HG02642 (cell line): ENCODE data around the gene HES2.
A peak's percentile ranks its signal among the peaks of the same experiment; 100 is the strongest.
"Not testable (repeated sequence)": the region's sequence is repeated elsewhere in the genome, so short reads cannot be mapped to it uniquely, and the experiment has no call there.

Source experiments
- ATAC-seq: cut with Tn5 transposase; IDR thresholded peaks from one replicate; pipeline ENCODE4 v1.9.1; 2021; ENCODE audit warnings: mild to moderate bottlenecking; ENCODE audit not compliant: unreplicated experiment, poor library complexity

Gene HES2

DNA sequence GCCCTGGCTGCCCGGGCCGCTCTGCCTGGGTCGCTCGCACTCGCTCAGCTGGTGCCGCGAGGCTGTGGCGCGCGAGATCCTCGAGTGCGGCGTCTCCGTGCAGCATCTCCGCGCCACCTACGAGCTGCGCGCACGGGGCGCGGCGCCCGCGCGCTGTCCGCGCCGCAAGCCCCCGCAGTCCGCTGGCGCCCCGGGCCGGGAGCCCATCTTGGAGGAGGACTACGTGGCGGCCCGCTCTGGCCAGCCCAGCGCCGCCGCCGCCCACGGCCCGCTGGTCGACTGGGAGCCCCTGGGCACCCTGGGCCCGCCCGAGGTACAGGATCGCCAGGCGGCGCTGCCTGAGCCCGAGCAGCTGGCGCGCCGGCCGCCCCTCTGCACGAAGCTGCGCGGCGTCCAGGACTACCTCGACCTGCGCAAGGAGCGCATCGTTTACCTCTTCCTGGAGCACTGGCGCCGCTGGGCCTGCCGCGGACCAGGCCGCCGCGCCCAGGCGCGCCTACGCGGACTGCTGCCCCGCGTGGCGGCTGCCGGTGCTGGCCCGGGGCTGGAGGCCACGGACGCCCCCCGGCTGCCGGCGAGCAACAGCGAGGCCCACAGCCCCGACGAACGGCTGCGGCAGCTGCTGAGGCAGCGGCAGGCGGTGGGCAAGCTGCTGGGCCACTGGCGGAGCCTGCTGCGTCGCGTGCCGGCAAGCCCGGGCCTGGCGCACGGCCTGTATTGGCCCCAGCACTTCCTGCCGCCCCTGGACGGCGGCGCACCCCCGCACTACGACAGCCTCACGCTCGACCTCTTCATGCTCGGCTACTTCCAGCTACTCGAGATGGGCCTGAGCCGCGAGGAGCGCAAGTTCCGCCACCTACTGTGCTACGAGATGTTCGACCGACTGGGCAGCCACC is 35.4 kb upstream of the HES2 start:
- no peak for ATAC-seq

DNA sequence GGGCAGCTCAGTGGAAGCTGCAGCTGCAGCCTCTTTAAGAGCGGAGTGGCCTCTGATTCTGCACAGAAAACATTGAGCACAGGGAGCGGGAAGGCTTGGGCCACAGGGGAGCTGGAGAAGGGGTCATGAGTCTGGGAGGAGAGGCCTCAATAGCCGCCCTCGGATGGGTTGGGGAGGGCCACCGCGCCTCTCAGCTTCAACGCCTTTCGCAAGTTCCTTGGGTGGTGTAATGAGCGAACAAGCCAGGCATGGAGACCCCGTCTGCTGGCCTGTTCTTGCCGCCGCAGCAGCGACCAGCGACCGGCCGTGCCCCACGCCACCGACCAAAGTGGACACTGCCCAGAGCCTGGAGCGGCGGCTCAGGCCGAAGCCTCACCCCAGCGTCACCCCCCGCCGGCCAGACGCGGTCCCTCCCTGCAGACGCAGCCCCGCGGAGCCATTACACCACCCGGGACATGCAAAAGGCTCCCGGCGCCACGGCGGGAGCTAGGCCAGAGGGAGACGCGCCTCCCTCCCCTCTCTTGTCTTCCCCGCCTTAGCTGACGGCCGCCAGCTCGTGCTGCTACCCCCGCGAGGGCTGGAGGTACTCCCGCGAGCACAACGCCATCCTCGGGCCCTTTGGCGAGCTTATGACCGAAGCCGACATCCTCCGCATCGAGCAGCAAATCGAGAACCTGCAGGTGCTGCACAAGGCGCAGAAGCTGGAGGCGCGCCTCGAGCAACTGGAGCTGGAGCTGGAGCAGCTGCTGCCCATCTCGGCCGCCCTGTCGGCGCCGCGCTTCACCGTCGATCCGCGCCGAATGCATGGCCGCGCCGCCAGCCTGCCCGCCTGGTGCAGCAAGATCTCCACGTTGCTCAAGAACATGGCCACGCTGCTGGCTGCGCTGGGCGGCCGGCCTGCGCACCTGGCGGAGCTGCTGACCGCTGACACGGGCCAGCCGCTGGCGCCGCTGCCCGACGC is 34.5 kb upstream of the HES2 start:
- ATAC-seq = not testable (repeated sequence)

DNA sequence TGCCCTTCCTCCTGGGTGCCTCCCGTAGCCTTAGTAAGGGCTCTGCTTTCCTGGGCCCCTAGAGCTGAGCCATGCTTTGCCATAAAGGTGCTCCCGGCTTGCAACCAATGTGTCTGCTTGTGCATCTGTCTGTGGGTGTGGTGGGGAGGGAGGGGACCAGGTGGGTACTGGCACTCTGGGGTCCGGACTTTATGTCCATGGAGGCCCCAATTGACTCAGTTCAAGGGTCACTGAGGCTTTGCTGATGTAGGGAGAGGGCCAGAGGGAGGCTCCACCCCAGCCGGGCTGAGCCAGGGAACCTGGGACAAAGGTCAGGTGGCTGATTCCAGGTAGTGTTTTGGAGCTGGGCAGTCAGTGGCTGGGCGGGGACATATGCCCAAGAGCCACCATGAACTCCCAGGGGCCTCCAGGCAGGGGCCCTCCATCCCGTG is 31.2 kb upstream of the HES2 start:
- ATAC-seq = no peak

DNA sequence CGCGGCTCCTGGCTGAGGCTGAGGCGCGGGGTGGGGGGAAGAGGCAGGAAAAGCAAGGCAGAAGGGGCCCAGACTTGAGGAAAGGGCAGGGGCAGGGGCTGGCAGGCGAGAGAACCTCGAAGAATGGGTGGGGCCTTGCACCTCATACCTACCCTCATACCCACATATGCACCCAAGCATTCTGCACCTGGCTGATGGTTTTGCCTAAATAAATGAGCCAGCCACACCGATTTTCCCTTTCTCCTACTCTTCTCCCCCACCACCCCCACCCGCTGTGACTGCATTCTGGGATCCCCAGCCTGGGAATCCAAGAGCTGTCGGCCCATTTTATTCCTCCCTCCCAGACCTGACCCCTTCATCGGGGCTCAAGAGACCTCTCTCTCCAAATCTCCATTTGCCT is 30.8 kb upstream of the HES2 start:
- not testable (repeated sequence) for ATAC-seq

DNA sequence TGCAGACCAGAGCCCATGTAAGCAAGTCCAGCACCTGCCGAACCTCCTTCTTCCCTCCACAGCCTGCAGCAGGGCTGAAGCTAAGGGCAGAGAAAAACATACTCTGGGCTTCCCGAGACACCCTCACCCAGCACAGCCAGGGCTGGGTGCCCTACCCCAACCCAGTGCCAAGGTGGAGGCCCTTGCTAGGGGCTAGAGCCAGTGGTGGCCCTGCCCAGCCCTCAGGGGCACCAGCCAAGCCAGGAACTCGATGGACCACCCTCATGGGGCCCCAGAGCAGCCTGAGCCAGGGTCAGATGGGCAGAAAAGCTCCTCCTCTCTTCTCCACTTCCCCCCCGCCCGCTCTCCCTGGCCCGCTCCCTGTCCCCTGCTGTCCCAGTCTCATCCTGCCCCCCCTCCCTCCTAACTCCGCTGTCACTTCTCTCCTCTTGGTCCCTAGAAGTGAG is 30.3 kb upstream of the HES2 start:
- ATAC-seq = no peak

DNA sequence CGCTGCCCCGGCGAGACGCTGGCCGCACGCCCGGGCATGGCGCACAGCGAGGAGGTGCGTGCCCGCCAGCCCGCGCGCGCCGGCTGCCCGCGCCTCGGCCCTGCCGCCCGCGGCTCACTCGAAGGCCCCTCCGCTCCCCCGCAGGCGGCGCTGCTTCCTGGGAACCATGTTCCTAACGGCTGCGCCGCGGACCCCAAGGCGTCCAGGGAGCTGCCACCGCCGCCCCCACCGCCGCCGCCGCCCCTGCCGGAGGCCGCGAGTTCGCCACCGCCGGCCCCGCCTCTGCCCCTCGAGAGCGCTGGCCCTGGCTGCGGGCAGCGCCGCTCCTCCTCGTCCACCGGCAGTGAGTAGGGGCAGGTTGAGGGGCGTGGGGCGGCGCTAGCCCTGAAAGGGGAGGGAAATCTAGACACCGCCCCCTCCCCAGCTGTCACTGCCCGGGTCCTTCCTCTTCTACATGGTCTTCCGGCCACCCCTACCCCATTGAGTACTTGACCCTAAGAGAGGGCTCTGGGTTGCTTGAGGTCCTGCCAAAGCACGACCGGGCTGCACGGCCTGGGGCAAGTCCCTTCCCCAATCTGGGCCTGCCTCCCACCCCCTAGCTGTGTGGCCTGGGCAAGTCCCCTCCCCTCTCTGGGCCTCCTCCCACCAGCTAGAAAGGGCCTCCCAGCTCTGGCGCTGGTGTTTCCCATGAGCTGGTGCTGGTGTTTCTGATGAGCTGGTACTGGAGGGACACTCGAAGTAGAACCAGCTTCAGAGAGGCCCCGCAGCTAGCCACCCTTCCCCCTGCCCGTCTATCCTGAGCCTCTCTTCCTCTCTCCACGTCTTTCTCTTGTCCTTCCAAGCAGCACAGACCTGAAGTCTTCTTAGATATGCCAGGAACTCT is 29.3 kb upstream of the HES2 start:
- no peak for ATAC-seq

DNA sequence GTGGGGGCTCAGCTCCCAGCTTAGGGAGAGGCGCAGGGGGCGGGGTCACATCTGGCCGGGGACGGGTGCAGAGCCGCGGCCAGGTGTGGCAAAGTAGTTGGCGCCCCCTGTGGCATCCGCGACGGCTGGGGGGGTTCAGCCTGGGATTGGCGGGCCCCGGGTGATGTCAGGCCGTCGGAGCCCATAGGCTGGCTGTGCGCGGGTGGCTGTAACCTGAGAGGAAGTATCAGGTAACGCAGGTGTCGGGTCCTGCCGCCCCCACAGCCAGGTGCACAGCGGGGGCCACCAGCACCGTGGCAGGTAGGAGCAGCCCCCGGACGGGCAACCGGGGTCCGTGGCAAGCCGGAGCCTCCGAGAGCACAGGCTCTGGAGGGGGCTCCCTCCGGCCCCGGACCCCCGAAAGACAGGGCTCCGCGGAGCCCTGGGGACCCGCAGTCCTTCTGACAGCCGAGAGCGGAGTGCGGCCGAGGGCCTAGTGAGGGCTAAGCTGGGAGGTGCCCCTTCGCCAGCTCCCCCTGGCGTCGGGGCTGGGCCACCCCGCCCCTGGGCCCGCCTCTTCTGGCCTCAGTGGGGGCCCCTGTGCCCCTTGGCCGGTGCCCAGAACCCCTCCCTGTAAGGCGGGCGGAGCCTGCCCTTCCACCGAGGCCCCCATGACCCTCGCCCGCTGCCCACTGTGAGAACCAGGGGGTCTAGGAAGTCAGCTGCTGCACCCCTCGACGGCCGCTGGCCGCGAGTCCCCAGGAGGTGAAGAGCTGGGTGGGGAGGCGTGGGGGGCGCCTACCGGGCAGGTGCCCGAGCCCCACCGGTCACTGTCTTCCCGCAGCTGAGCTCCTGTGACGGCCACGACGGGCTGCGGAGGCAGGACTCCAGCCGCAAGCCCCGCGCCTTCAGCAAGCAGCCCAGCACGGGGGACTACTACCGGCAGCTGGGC is 28.4 kb upstream of the HES2 start:
- ATAC-seq = no peak

DNA sequence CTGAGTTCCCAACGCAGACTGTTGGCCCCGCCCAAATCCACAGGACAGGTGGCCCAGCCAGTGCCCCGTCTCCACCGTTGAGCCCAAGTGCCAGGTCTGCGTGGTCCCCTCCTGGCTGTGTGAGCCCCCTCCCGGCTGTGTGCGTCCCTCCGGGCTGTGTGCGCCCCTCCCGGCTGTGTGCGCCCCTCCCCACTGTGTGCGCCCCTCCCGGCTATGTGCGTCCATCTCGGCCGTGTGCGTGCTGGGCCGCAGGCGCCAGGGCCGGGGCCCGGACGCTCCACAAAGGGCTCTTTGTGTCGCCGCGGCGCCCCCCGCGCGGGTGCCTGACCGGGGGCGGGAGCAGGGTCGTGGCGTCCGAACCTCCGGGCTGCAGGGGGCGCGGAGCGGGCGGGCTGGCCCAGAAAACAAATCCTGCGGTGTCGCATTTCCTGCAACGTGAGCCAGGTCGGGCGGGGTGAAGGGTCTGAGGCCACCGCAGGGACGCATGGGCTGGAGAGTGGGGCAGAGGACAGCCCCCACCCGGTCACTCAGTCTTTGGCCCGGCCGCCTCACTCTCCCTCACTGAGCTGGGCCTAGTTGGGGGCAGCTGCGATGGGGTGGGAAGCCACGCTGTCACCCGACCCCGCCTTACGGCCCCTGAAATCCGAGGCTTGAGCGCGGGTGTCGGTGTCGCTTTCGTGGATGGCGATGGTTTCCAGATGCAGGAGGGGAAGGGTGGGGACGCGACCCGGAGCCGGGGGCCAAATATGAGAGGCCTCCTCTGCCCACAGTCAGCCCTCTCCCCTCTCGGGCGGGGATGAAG is 27.5 kb upstream of the HES2 start:
- ATAC-seq = no peak

DNA sequence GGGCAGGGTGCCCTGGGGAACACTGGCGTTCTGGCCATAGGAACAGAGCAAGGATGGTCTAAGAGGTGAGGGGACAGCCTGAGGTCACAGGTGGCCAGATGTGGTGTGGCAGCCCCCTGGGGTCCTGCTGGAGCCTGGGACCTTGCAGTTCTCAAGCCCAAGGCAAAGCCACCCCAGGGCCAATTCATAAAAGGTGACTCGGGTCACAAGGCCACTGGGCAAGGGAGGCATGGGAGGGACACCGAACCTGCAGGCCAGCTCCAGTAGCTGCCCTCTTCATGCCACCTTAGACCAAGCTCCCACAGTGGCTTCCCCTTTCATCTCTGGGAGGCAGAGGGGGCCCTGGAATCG is 26.9 kb upstream of the HES2 start:
- no peak for ATAC-seq

DNA sequence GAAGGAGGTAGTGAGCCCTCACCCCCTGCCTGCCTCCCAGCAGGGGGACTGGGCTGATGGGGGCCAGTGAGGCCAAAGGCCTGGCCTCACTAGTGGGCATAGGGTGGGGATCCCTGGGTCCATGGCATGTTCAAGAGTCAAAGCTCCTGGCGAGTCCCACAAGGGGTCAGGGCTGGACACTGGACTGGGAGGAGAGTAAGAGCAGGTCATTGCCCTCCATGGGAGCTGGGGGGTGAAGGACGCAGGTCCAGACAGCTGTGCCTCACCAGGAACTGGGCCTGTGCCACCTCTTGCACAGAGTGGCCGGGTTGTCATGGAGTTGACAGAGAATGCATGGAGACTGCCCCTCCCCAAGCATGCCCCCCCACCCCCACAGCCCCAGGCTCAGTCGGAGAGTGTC is 26.2 kb upstream of the HES2 start:
- ATAC-seq = not testable (repeated sequence)

DNA sequence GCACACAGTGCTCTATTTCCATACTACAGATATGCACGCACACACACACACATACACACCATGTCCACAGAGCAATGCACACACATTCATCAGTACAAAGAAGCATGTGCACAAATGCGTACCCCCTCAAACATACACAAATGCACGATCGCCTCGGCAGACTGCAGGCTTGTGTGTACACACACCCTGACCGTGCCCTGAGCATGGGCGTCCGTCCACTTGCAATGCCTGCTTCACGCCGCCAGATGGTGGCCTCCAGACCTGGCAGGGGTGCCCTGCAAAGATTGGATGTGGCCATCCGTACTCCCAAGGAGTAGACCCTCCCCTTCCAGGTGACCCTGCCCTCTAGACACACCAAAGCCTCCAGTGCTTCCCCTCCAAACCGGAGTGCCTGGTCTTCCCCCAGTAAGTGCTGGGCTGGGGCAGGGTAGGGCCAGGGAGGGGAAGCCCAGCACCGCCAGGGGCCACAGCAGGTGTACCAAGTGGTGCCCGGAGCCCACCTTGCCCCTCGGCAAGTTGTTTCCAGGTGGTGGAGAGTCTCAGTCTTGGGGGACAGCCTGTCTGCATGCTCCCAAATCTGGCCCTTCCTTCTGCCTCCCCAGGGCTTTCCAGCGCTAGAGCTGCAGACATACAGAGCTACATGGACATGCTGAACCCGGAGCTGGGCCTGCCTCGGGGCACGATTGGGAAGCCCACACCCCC is 25.5 kb upstream of the HES2 start:
- no peak for ATAC-seq

DNA sequence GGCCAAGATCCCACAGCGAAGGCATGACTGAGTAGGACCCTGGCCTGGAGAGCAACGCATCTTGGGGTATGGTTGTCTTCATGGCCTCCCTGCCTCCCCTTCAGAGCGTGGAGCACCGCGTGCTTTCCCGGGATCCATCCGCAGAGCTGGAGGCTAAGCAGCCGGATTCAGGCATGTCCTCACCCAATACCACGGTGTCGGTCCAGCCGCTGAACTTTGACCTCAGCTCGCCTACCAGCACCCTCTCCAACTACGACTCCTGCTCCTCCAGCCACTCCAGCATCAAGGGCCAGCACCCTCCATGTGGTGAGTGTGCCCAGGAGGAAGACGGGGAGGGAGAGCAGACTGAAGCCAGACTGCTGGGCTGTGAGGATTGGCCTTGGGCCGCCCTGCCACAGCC is 24.7 kb upstream of the HES2 start:
- ATAC-seq = no peak

DNA sequence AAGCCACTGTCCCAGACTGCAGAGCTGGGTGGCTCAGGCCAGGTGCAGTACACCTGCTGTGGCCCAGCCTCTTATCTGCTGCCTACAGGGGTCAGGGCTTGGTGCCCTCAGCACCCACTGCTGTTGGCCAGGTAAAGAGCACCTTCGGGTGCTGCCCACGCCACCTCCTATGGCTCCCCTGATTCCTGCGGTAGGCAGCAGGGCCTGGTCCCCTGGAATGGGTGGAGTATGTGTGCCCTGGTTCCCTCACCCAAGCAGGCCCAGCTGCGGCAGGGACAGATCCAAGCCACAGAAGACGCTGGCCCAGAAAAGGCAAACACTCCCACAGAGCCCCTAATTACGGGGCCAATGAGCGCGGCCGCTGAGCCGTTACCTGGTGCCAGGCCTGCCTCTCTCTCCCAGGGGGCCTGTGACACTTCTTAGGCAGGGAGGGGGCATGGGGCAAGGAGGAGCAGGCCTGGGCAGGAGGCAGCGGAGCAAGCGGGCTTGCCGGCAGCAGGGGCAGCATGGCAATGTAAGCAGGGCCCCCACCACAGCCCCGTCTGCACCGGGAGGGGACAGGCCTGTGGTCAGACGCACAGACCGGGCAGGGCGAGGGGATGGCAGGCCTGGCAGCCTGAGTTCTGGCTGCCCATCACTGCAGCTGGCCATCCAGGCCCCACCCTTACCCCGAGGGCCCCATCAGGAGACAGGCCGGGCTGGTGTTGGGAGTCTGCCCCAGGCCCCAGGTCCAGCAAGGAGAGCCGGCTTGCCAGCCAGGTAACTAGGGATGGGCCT is 23.8 kb upstream of the HES2 start:
- no peak for ATAC-seq

DNA sequence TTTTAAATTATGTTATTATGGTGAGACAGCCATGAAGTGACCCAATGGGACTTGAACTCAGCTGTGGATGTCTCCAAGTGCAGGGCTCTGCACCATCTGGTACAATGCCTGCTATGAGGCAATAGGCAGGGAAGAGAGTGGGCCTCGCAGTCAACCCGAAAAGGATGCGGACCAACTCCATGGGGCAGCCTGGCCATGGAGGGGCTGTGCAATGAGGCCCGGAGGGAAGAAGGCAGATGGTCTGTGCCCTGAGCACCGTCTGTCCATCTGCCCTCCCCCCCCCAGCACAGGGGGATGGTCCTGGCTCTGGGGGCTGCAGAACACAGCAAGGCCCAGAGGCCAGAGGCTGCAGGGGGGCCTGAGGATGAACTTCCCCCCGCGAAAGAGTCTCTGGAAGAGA is 21.9 kb upstream of the HES2 start:
- no peak for ATAC-seq

DNA sequence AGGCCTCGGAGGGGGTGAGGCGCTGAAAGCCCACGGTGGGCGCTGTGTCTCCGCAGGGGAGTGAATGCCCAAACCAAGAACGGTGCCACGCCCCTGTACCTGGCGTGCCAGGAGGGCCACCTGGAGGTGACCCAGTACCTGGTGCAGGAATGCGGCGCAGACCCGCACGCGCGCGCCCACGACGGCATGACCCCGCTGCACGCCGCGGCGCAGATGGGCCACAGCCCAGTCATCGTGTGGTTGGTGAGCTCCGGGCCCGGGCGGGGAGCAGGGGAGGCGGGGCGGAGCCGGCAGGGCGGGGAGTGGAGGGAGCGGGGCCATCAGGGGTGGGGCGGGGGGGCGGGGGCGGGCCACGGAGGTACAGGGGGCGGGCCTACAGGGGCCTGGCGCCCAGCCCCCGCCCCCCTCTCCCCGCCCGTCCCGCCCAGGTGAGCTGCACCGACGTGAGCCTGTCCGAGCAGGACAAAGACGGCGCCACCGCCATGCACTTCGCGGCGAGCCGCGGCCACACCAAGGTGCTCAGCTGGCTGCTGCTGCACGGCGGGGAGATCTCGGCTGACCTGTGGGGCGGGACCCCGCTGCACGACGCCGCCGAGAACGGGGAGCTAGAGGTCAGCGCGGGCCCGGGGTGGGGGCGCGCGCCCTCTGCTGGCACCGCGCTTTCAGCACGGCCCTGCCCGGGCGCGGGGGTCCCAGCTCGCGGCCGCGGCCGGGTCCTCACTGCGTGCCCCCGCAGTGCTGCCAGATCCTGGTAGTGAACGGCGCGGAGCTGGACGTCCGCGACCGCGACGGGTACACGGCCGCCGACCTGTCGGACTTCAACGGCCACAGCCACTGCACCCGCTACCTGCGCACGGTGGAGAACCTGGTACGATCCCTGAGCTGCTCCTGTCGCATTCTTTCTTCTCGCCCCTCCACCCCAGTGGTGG is 20.7 kb upstream of the HES2 start:
- ATAC-seq = no peak

DNA sequence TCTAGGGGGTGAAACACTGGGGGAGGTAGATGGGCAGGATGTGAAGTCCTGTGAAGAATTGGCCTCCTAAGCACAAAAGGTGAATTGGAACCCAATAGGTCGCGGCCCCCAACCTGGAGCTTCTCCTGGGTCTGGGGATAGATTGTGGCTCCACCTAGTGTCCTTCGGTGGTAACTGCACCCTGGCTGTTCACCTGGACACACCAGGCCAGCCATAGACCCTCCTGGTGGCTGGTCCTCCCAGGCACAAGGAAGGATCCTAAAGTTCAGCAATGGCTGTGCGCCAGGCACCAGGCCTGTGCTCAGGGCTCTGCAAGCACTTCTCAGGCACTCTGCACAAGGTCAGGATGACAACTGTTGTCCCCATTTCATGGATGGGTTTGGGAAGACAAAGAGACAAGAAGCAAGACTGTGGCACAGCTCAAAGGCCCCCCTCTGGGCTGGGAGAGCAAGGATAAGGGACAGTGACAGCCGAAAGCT is 18.4 kb upstream of the HES2 start:
- ATAC-seq = peak; percentile 54
